Keratinocyte (primary cell): Measurements from ENCODE around the gene SURF4.

Source experiments
- EZH2 ChIP-seq: IDR thresholded peaks from one replicate; pipeline ENCODE4 v1.6.1; 2012; ENCODE audit warnings: inconsistent platforms, mild to moderate bottlenecking, low read length, moderate library complexity
- TF ChIP-seq, protein P1 (sequence below), 3 experiments: IDR thresholded peaks in 1 of 3; conservative IDR thresholded peaks in 1 of 3; optimal IDR thresholded peaks in 1 of 3; 2 replicates in 2 of 3; 3 replicates in 1 of 3; pipeline versions ENCODE3 to v1.5.1; 2011; ENCODE audit warnings: low read length in 3 of 3, mild to moderate bottlenecking in 3 of 3, moderate library complexity in 2 of 3, control low read depth in 1 of 3, inconsistent platforms in 1 of 3; ENCODE audit not compliant: insufficient read depth in 2 of 3; ENCODE audit errors: extremely low read depth in 1 of 3

DNA sequence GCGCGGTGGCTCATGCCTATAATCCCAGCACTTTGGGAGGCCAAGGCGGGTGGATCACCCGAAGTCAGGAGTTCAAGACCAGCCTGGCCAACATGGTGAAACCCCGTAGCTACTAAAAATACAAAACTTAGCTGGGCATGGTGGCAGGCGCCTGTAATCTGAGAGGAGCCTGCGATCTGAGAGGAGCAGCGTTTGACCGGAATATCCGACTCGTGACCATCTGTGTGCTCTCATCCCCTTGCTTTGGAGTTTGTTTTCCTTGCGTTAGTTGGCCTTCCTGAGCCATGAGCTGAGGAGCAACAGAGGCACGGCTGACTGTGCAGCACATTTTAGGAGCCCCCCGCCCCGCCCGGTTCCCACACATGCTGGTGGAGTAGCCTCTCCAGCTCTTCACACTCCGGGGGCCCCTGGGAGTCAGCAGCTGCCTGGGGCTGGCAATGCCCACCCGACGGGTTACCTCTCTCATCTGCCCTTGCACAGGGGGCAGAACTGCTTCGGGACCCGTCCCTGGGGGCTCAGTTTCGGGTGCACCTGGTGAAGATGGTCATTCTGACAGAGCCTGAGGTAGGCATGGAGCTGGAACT, 49.3 kb upstream of the SURF4 start:
- TF ChIP-seq, protein P1, sequence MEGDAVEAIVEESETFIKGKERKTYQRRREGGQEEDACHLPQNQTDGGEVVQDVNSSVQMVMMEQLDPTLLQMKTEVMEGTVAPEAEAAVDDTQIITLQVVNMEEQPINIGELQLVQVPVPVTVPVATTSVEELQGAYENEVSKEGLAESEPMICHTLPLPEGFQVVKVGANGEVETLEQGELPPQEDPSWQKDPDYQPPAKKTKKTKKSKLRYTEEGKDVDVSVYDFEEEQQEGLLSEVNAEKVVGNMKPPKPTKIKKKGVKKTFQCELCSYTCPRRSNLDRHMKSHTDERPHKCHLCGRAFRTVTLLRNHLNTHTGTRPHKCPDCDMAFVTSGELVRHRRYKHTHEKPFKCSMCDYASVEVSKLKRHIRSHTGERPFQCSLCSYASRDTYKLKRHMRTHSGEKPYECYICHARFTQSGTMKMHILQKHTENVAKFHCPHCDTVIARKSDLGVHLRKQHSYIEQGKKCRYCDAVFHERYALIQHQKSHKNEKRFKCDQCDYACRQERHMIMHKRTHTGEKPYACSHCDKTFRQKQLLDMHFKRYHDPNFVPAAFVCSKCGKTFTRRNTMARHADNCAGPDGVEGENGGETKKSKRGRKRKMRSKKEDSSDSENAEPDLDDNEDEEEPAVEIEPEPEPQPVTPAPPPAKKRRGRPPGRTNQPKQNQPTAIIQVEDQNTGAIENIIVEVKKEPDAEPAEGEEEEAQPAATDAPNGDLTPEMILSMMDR (optimal IDR thresholded peaks at IDR 0.05 in 1 of 3, IDR thresholded peaks at IDR 0.05 in 1 of 3, conservative IDR thresholded peaks at IDR 0.05 in 1 of 3; ENCODE audit: extremely low read depth in 1 of 3, insufficient read depth in 2 of 3, low read length in 3 of 3), result no peak
- no peak for TF ChIP-seq EZH2
